SU-DHL-6 (cell line): ENCODE measurements around the gene PDCD10.

Experiments
- EZH2phosphoT487 ChIP-seq: fragments of 200-600 bp; sonication (generic), shearing (Covaris generic); conservative IDR thresholded peaks from 2 replicates; pipeline ENCODE4 v1.6.1; 2018; ENCODE audit warnings: mild to moderate bottlenecking, antibody characterized with exemption, low read length, moderate library complexity, mixed read lengths
- TF ChIP-seq, protein P1 (sequence below): fragments of 200-600 bp; sonication (generic); IDR thresholded peaks from one replicate; pipeline ENCODE4 v1.5.1; 2017; ENCODE audit warnings: antibody characterized with exemption, mild to moderate bottlenecking, low read length, moderate library complexity; ENCODE audit not compliant: insufficient read depth, poor library complexity, severe bottlenecking

DNA sequence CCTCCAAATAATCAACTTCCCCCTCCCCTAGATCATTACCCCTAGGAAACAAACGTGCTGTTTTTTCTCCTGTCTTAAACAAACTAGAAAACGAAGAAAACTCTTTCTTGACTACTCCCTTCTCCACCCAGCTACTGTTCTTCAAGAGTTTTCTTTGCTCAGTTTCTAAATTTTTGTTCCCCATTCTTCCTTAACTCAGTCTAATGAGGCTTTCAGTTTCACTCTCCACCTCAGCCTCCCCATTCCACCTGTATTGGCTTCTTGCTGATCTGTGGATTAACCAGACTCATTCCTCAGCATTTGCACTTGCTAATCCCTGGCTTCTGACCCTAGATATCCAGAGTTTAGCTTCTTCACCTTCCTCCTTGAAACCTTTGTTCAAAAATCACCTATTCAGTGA lies 27.6 kb upstream of the PDCD10 start:
- TF ChIP-seq, protein P1, sequence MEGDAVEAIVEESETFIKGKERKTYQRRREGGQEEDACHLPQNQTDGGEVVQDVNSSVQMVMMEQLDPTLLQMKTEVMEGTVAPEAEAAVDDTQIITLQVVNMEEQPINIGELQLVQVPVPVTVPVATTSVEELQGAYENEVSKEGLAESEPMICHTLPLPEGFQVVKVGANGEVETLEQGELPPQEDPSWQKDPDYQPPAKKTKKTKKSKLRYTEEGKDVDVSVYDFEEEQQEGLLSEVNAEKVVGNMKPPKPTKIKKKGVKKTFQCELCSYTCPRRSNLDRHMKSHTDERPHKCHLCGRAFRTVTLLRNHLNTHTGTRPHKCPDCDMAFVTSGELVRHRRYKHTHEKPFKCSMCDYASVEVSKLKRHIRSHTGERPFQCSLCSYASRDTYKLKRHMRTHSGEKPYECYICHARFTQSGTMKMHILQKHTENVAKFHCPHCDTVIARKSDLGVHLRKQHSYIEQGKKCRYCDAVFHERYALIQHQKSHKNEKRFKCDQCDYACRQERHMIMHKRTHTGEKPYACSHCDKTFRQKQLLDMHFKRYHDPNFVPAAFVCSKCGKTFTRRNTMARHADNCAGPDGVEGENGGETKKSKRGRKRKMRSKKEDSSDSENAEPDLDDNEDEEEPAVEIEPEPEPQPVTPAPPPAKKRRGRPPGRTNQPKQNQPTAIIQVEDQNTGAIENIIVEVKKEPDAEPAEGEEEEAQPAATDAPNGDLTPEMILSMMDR: no peak
- no peak for TF ChIP-seq EZH2phosphoT487
